ENCODE data around the gene WEE1.

DNA sequence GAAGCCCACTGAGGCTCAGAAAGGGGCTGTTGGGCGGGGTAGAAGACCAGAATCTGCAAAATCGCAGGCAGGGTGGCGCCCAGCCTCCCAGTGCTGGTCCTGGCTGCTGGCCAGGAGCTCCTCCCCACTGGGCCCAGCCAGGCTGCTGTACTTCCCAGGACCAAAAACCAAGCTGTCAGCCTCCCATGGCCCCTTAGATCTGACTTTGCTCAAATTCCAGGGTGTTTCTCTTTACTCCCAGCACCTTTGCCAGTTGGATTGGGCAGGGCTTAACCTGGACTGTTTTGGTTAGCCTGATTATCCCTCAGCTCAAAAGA is 44.2 kb upstream of the WEE1 start:
- TF ChIP-seq, protein P1, sequence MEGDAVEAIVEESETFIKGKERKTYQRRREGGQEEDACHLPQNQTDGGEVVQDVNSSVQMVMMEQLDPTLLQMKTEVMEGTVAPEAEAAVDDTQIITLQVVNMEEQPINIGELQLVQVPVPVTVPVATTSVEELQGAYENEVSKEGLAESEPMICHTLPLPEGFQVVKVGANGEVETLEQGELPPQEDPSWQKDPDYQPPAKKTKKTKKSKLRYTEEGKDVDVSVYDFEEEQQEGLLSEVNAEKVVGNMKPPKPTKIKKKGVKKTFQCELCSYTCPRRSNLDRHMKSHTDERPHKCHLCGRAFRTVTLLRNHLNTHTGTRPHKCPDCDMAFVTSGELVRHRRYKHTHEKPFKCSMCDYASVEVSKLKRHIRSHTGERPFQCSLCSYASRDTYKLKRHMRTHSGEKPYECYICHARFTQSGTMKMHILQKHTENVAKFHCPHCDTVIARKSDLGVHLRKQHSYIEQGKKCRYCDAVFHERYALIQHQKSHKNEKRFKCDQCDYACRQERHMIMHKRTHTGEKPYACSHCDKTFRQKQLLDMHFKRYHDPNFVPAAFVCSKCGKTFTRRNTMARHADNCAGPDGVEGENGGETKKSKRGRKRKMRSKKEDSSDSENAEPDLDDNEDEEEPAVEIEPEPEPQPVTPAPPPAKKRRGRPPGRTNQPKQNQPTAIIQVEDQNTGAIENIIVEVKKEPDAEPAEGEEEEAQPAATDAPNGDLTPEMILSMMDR (IDR thresholded peaks at IDR 0.05) = no peak
- TF ChIP-seq POLR2A (IDR thresholded peaks at IDR 0.05) = no peak
